ENCODE results near the gene C1orf232.

Gene C1orf232

GRCh38 chr1:26180010-26180506 lies 11.3 kb upstream of the C1orf232 start:
- TF ChIP-seq, protein P1, sequence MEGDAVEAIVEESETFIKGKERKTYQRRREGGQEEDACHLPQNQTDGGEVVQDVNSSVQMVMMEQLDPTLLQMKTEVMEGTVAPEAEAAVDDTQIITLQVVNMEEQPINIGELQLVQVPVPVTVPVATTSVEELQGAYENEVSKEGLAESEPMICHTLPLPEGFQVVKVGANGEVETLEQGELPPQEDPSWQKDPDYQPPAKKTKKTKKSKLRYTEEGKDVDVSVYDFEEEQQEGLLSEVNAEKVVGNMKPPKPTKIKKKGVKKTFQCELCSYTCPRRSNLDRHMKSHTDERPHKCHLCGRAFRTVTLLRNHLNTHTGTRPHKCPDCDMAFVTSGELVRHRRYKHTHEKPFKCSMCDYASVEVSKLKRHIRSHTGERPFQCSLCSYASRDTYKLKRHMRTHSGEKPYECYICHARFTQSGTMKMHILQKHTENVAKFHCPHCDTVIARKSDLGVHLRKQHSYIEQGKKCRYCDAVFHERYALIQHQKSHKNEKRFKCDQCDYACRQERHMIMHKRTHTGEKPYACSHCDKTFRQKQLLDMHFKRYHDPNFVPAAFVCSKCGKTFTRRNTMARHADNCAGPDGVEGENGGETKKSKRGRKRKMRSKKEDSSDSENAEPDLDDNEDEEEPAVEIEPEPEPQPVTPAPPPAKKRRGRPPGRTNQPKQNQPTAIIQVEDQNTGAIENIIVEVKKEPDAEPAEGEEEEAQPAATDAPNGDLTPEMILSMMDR (IDR thresholded peaks at IDR 0.05; ENCODE audit: control insufficient read depth, extremely low read depth, insufficient read depth), result no peak
- H3K4me3 ChIP-seq (ENCODE audit: low read depth, low read length), result no peak overlapping the region
- no peak for DNase-seq (ENCODE audit: low read depth)

- peak; percentile 37 for DNase-seq (ENCODE audit: low read depth)
- TF ChIP-seq, protein P1 (IDR thresholded peaks at IDR 0.05; ENCODE audit: control insufficient read depth, extremely low read depth, insufficient read depth), result peak; percentile 27; the same call in 1 of the 2 replicates
- peak within 1 kb of the TSS; percentile 60 for H3K4me3 ChIP-seq (ENCODE audit: low read depth, low read length)
Observed at GRCh38 chr1:26177182-26177684, 8.5 kb upstream of the C1orf232 start, which contains the start of gene CNKSR1. Gene CNKSR1, plus strand, starts transcription at chr1:26177491. Its CDS starts 57 bp downstream, at chr1:26177548.

DNA sequence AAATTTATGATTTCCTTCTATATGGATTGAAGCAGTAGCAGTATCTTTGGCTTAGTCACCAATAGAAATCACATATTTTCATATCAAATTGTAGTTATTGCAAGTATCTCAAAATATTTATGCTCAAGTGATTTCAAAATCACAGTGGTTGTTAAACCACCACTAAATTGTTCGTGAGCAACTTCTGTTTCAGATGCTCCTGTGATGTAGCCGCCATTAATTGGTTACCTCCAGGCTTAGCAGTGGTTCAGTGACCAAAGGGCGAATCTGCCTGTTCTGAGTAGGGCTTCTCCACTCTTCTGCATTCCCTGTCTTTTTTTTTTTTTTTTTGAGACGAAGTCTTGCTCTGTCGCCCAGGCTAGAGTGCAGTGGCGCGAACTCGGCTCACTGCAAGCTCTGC lies 6.6 kb upstream of the C1orf232 start:
- TF ChIP-seq, protein P1 (IDR thresholded peaks at IDR 0.05; ENCODE audit: control insufficient read depth, extremely low read depth, insufficient read depth), result no peak
- no peak for DNase-seq (ENCODE audit: low read depth)
- no peak overlapping the region for H3K4me3 ChIP-seq (ENCODE audit: low read depth, low read length)

- TF ChIP-seq, protein P1 (IDR thresholded peaks at IDR 0.05; ENCODE audit: control insufficient read depth, extremely low read depth, insufficient read depth), result no peak
- H3K4me3 ChIP-seq (ENCODE audit: low read depth, low read length), result peak within 1 kb of the TSS; percentile 78
- DNase-seq (ENCODE audit: low read depth), result no peak
Observed at GRCh38 chr1:26171084-26172072, 2.6 kb upstream of the C1orf232 start, which contains the start of gene ZNF593OS. Gene ZNF593OS, minus strand, starts transcription at chr1:26171832. Its CDS starts 171 bp downstream, at chr1:26171661.

DNA sequence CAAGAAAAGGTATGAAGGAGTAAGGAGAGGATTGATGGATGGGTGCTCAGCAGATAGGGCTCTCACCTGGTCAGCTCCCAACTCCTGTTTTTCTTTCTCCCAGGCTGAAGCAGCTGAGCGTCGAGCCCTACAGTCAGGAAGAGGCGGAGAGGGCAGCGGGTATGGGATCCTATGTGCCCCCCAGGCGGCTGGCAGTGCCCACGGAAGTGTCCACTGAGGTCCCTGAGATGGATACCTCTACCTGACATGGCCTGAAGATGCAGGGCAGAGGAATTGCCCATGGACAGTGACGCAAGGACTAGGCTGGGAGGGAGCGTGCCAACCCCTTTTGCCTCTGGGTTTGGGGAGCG lies 1.7 kb upstream of the C1orf232 start:
- no peak for DNase-seq (ENCODE audit: low read depth)
- TF ChIP-seq, protein P1 (IDR thresholded peaks at IDR 0.05; ENCODE audit: control insufficient read depth, extremely low read depth, insufficient read depth), result no peak
- H3K4me3 ChIP-seq (ENCODE audit: low read depth, low read length), result peak overlapping the region; percentile 78

GRCh38 chr1:26169669-26170471 lies 1.1 kb upstream of the C1orf232 start, which contains the start of gene ZNF593:
Gene ZNF593, plus strand, starts transcription at chr1:26169908. Its CDS starts 76 bp downstream, at chr1:26169984.
- TF ChIP-seq, protein P1 (IDR thresholded peaks at IDR 0.05; ENCODE audit: control insufficient read depth, extremely low read depth, insufficient read depth), result peak; percentile 80
- DNase-seq (ENCODE audit: low read depth), result peak; percentile 39

More at GRCh38 chr1:26169669-26170471, 1.1 kb upstream of the C1orf232 start, which contains the start of gene ZNF593:
- peak within 1 kb of the TSS; percentile 78 for H3K4me3 ChIP-seq (ENCODE audit: low read depth, low read length)
